HG03175 (cell line): ENCODE data around the gene ZNF599.
"Not testable (repeated sequence)": the region's sequence is repeated elsewhere in the genome, so short reads cannot be mapped to it uniquely, and the experiment has no call there.

Experiments
- ATAC-seq: cut with Tn5 transposase; IDR thresholded peaks from one replicate; pipeline ENCODE4 v1.9.1; 2021; ENCODE audit warnings: mild to moderate bottlenecking, moderate library complexity; ENCODE audit not compliant: unreplicated experiment

ZNF599 gene

GRCh38 chr19:34772697-34773554, at the start of gene ZNF599:
TSS of gene ZNF599 (minus strand) at chr19:34773215. CDS start at chr19:34772841, 374 bp downstream.
- ATAC-seq = peak; percentile 97

GRCh38 chr19:34818270-34818669, 45.3 kb upstream of the ZNF599 start:
- ATAC-seq = no peak

GRCh38 chr19:34816708-34817107, 43.7 kb upstream of the ZNF599 start:
- ATAC-seq = no peak

DNA sequence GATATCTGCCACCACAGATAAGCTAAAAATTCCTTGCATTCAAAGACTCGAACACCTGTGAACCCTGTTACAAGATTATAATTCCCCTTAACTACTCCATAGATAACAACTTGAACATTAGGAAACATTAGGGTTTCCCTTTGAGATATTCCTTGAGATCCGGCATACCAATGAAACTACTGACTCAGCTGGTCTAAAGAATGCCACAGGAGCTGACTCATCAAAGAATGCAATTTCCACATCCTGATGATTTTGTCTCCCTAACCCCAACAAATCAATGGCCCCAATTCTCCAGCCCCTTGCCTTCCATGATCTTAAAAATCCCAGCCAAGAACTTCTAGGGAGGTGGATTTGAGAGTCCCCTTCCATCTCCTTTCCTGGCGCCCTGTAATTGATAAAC, 35.6 kb upstream of the ZNF599 start:
- no peak for ATAC-seq

DNA sequence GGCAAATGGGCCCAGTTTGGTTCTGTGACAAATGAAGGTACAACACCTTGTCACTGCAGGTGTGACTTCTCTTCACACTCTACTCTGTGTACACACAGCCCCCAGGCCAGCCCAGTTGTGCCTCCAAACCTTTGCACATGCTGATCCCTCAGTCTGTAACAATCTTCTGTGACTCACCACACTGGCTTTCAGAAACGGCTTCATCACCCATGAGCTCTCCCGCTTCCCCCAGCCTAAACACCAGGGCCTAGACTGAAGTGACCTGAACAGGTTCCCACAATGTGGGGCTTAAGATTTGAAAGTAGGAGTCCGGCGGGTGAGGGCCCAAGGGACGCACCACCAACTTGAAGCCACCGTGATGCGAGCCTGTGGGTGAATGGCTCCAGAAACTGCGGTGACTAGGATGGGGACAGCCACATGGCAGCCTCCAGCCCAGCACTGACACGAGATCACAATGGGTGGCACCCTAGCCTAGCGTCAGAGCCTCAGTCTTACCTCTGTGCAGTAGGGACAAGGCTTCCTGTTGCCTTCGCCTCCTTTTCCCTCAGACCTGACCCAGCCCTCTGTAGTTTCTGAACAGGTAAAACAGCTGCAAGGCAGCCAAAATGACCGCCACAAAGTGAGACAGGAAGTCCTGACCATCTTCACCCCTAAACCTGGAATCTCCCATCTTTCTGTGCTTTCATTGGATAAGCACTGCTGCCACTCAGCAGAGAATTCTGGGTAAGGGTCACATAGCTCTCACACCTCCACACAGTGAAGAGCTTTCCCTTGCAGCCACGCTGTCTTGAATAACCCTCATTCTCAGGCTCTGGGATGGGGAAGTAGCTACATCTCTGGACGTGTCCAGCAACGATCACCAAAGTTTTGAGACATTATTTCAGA, 34.2 kb upstream of the ZNF599 start:
- no peak for ATAC-seq

- no peak for ATAC-seq
Measured at GRCh38 chr19:34804115-34804514, 31.1 kb upstream of the ZNF599 start.

DNA sequence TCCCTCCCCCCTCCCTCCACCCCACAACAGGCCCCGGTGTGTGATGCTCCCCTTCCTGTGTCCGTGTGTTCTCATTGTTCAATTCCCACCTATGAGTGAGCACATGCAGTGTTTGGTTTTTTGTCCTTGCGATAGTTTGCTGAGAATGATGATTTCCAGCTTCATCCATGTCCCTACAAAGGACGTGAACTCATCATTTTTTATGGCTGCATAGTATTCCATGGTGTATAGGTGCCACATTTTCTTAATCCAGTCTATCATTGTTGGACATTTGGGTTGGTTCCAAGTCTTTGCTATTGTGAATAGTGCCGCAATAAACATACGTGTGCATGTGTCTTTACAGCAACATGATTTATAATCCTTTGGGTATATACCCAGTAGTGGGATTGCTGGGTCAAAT, 23.9 kb upstream of the ZNF599 start:
- not testable (repeated sequence) for ATAC-seq

DNA sequence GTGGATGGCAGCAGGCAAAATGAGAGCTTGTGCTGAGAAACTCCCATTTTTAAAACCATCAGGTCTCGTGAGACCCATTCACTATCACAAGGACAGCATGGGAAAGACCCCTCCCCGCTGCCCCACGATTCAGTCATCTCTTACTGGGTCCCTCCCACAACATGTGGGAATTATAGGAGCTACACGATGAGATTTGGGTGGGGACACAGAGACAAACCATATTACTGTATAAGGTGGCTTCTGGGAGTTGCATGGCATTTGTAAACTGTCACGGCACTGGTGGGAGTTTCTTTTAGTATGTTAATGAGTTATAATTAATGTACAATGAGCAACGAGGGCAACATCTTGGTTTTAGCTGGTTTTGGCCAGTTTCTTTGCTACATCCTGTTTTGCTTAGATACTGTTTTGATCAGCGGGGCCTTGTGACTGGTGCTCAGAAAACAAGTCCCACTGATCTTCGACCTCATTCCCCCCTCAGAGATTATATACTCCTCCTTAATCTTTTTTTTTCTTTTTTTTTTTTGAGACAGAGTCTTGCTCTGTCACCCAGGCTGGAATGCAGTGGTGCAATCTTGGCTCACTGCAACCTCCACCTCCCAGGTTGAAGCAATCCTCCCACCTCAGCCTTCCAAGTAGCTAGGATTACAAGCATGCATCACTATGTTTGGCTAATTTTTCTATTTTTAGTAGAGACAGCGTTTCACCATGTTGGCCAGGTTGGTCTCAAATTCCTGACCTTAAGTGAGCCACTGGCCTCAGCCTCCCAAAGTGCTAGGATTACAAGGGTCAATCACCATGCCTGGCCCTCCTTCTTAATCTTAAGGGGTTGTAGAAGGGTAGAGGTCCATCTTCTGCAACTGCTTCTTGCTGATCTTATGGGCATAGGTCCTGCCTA, 21.3 kb upstream of the ZNF599 start:
- no peak for ATAC-seq

DNA sequence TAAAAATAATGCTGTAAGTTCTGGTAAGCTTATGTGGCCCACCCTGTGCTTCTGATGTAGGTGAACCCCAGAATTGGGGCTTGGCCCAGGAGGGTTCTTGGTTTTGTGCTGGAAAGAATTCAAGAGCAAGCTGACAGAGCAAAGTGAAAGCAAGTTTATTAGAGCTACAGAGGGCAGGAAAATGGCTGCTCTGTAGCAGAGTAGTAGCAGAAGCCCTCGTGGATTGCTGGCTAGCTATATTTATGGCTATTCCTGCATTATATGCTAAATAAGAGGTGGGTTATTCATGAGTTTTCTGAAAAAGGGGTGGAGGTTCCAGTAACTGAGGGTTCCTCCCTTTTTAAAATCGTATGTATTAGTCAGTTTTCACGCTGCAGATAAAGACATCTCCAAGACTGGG, 20.6 kb upstream of the ZNF599 start:
- ATAC-seq = no peak

- no peak for ATAC-seq
Measured at GRCh38 chr19:34788074-34788473, 15.1 kb upstream of the ZNF599 start.

- no peak for ATAC-seq
Measured at GRCh38 chr19:34787059-34787824, 14.2 kb upstream of the ZNF599 start.

GRCh38 chr19:34786236-34786635, 13.2 kb upstream of the ZNF599 start:
- ATAC-seq = no peak

- ATAC-seq = no peak
Measured at GRCh38 chr19:34779652-34780051, 6.6 kb upstream of the ZNF599 start.

DNA sequence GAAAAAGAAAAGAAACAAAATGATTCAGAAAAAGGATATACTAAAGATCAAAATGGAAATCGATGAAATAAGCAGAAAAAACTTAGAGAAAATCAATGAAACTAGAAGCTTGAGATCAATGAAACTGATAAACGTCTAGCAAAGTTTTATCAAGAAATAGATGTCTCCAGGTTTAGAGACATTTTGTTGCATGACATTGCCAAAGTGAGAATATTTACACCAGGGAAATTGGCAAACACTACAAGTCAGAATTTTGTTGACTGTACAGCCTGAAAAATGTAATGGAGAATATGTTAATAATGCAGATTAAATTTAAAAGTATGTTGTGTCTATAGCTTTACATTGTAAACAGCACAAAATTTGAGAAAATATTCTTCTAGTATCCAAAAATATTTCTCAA, 5.3 kb upstream of the ZNF599 start:
- no peak for ATAC-seq

GRCh38 chr19:34774857-34775256, 1.8 kb upstream of the ZNF599 start:
- no peak for ATAC-seq

DNA sequence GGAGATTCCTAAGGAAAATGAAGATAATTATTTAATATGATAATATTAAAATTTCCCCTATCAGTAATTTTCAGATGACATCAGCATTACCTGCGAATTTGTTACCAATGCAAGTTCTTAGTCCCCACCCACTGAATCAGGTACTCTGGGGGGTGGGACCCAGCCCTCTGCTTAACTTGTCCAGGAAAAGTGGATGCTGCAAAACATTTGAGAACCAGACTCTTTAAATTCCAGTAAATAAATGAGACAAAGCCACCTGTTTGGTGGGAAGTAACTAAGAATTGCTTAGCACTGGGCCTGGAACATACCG, 495 bp upstream of the ZNF599 start:
- ATAC-seq = no peak

DNA sequence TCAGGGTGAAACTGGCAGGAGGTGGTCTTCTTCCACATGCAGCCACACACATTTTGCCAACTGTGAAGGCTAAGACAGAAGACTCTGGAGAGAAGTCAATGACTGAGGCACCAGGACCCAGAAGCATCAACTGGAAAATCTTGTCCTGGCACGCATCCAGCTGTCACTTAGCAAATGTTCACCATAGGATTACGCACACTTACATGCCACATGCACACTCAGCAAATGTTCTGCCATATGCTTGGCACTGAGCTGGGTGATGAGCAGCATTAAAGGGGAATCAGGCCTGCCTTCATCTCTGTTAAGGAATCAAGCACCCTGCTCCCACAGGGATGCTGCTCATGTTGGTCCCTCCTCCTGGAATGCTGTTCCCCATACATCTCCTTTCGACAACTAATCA, 5.1 kb downstream of the ZNF599 start:
- no peak for ATAC-seq

- no peak for ATAC-seq
Measured at GRCh38 chr19:34766386-34766785, 6.6 kb downstream of the ZNF599 start.

GRCh38 chr19:34759218-34759917, 13.6 kb downstream of the ZNF599 start:
- no peak for ATAC-seq

- no peak for ATAC-seq
Measured at GRCh38 chr19:34757441-34757840, 15.6 kb downstream of the ZNF599 start.
